Measurements from ENCODE around the gene ZRANB1.

GRCh38 chr10:125009661-125010161, 67.8 kb downstream of the ZRANB1 start:
- no peak for TF ChIP-seq CTCF (IDR thresholded peaks at IDR 0.05)
- no peak for TF ChIP-seq POLR2A (IDR thresholded peaks at IDR 0.05)

Measured in thyroid gland (tissue), 4 donors.